ENCODE measurements around the gene ITCH.

- TF ChIP-seq CTCF (IDR thresholded peaks at IDR 0.05): no peak
- no peak for TF ChIP-seq POLR2A (IDR thresholded peaks at IDR 0.05)
Measured at GRCh38 chr20:34389206-34389953, 26.3 kb downstream of the ITCH start.
